B cell (primary cell): ENCODE results near the gene FBXO28. TPM values are rescaled to one million over a fixed set of nuclear protein-coding genes. Genes with fewer than 3 reads are reported as not detected.

Experiments
- ATAC-seq: fragments of 200-7000 bp; cut with Tn5 transposase; one replicate; pipeline ENCODE4 v1.10.0; 2021; ENCODE audit warnings: low read depth, mild to moderate bottlenecking, moderate number of reproducible peaks, moderate library complexity
- CTCF ChIA-PET: fragments of 350-600 bp; sonication (Branson Sonifier 250); formaldehyde crosslinking; loops from one replicate; lab custom pipeline; 2021; ENCODE audit warnings: antibody characterized with exemption, inconsistent platforms; lab: Charles Lee
- POLR2A ChIA-PET: fragments of 350-600 bp; sonication (Branson Sonifier 250); formaldehyde crosslinking; loops from one replicate; lab custom pipeline; 2021; ENCODE audit warnings: antibody characterized with exemption; lab: Charles Lee
- DNase-seq: peaks from one replicate; pipeline ENCODE4 v3.0.0; 2013
- H2AFZ ChIP-seq: 2 replicates; pipeline ENCODE4 v1.6.1; 2012; ENCODE audit warnings: mild to moderate bottlenecking, low read depth, low read length; ENCODE audit not compliant: insufficient read depth, poor library complexity, severe bottlenecking
- H3K27ac ChIP-seq, 2 donors: 1 replicate in 1 of 2; 2 replicates in 1 of 2; pipeline ENCODE4 v1.5.1; 2012 to 2013; ENCODE audit warnings: low read length in 2 of 2, mild to moderate bottlenecking in 2 of 2, moderate library complexity in 1 of 2
- H3K27me3 ChIP-seq, 4 experiments: fragments of 200-600 bp in 1 of 4; sonication (generic) in 1 of 4; replicated peaks in 1 of 4; 1 replicate in 2 of 4; 2 replicates in 2 of 4; pipeline versions ENCODE4 v1.6.1 to v1.7.0; 2013 to 2016; ENCODE audit warnings: low read length in 3 of 4, mild to moderate bottlenecking in 2 of 4, mixed read lengths in 1 of 4, moderate library complexity in 1 of 4; ENCODE audit not compliant: insufficient read depth in 4 of 4, control insufficient read depth in 3 of 4; ENCODE audit errors: control extremely low read depth in 1 of 4
- H3K36me3 ChIP-seq, 2 experiments: replicated peaks in 1 of 2; 1 replicate in 1 of 2; 2 replicates in 1 of 2; pipeline versions ENCODE4 v1.6.1 to v1.7.1; 2013; ENCODE audit warnings: low read length in 1 of 2; ENCODE audit not compliant: insufficient read depth in 2 of 2, control insufficient read depth in 1 of 2; ENCODE audit errors: control extremely low read depth in 1 of 2, extremely low read depth in 1 of 2
- H3K4me1 ChIP-seq, 2 donors: fragments of 200-600 bp in 1 of 2; sonication (generic) in 1 of 2; 1 replicate in 1 of 2; 2 replicates in 1 of 2; pipeline versions ENCODE4 v1.5.1 to v1.6.1; 2013 to 2017; ENCODE audit warnings: low read length in 2 of 2; ENCODE audit not compliant: control insufficient read depth in 2 of 2, insufficient read depth in 2 of 2
- H3K4me2 ChIP-seq: replicated peaks from 2 replicates; pipeline ENCODE3; 2012; ENCODE audit warnings: mild to moderate bottlenecking, low read depth, low read length; ENCODE audit not compliant: poor library complexity, severe bottlenecking
- H3K4me3 ChIP-seq, 5 experiments: fragments of 200-600 bp in 1 of 5; sonication (generic) in 1 of 5; 1 replicate in 3 of 5; 2 replicates in 2 of 5; pipeline versions ENCODE4 v1.5.1 to v1.7.0; 2011 to 2016; ENCODE audit warnings: low read length in 4 of 5, mild to moderate bottlenecking in 4 of 5, low read depth in 2 of 5, control low read depth in 1 of 5, moderate library complexity in 1 of 5; ENCODE audit not compliant: insufficient read depth in 1 of 5; ENCODE audit errors: control extremely low read depth in 1 of 5, extremely low read depth in 1 of 5
- H3K79me2 ChIP-seq: fragments of 200-600 bp; sonication (generic); one replicate; pipeline ENCODE4 v1.6.0; 2016; ENCODE audit warnings: low read length; ENCODE audit not compliant: control insufficient read depth, insufficient read depth
- H3K9ac ChIP-seq: fragments of 200-600 bp; sonication (generic); 2 replicates; pipeline ENCODE4 v1.6.1; 2017; ENCODE audit warnings: mild to moderate bottlenecking, low read length, moderate library complexity
- H3K9me3 ChIP-seq, 3 donors: one replicate each; pipeline versions ENCODE4 v1.6.1 to v1.7.1; 2013; ENCODE audit warnings: low read length in 2 of 3; ENCODE audit not compliant: control insufficient read depth in 2 of 3, insufficient read depth in 1 of 3; ENCODE audit errors: control extremely low read depth in 1 of 3
- H4K20me1 ChIP-seq: 2 replicates; pipeline ENCODE4 v1.6.0; 2012; ENCODE audit warnings: mild to moderate bottlenecking, low read length; ENCODE audit not compliant: insufficient read depth, control insufficient read depth, poor library complexity, severe bottlenecking
- H3K27ac Mint-ChIP-seq: one replicate; pipeline ENCODE4 v1.8.0; 2021; ENCODE audit warnings: mixed read lengths
- H3K27me3 Mint-ChIP-seq: one replicate; pipeline ENCODE4 v1.8.0; 2021; ENCODE audit warnings: mixed read lengths
- H3K4me1 Mint-ChIP-seq: one replicate; pipeline ENCODE4 v1.8.0; 2021; ENCODE audit warnings: mixed read lengths
- H3K4me3 Mint-ChIP-seq: one replicate; pipeline ENCODE4 v1.8.0; 2021; ENCODE audit warnings: mixed read lengths
- H3K9me3 Mint-ChIP-seq: one replicate; pipeline ENCODE4 v1.8.0; 2022; ENCODE audit warnings: mixed read lengths; ENCODE audit not compliant: insufficient read depth
- EZH2 ChIP-seq: IDR thresholded peaks from 2 replicates; pipeline ENCODE4 v1.6.1; 2012; ENCODE audit warnings: borderline replicate concordance, low read depth, mild to moderate bottlenecking, moderate library complexity, low read length; ENCODE audit not compliant: insufficient read depth, poor library complexity, severe bottlenecking
- WGBS: methylation state at CpG from one replicate; pipeline ENCODE4 v1.1.5; 2013; ENCODE audit warnings: missing lambda C conversion rate; ENCODE audit not compliant: insufficient coverage; 5-methylcytosine and 5-hydroxymethylcytosine counted together
- intact Hi-C: fragments of 100-400 bp; cut with micrococcal nuclease; formaldehyde crosslinking; loops from one replicate; pipeline ENCODE4 v1.10.0; 2022
- polyA plus RNA-seq: library from polyadenylated mRNA; depleted of rRNA; stranded (reverse); fragments of >200 nt; gene quantifications from 2 replicates; pipeline ENCODE4 v1.2.3, GENCODE V29; 2012
- total RNA-seq, 2 donors: library from RNA; stranded (reverse); fragments of 120-200 nt in 1 of 2; gene quantifications; 1 replicate in 1 of 2; 2 replicates in 1 of 2; pipeline versions ENCODE4 v1.2.3 to v1.2.4, GENCODE V29; 2013 to 2022
- TF ChIP-seq, protein P1 (sequence below): fragments of 200-600 bp; IDR thresholded peaks from one replicate; pipeline ENCODE4 v1.8.0; 2022; ENCODE audit warnings: antibody characterized with exemption, mild to moderate bottlenecking

Gene FBXO28
- total and polyA plus RNA-seq, 2 donors (not counting 1 experiment from before 2014, with no cell fraction given): 17.5 to 39.7 TPM

DNA sequence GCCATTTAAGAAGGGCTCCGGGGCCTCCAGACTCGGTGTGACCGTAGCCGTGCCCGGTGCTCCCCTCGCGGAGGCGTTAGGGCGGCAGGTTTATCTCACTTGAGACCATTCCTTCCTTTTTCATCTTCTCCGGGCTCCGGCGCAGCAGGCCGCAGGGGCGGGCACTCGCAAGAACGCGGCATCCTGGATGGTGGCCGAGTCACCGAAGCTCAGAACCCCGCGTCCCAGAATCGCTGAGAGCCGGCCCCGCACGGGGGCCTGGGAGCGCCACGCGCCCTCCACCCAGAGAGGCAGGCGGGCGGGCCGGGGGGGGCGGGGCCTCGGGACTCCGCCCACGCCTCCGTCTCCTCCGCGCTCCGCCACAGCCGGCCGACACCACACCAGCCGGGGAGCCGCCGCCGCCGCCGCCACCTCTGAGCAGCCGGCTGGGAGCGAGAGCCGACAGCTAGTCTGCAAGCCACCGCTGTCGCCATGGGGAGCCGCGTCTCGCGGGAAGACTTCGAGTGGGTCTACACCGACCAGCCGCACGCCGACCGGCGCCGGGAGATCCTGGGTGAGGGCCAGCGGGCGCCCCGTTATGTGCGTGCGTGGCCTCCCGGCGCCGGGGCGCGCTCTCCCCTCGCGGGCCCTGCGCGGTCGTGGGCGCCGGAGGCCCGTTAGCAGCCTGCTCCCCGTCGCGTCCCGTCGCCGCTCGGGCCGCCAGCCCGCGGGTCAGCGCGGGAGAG is 69.1 kb downstream of the FBXO28 start, which contains the start of gene DEGS1:
TSS of gene DEGS1 (plus strand) at position 375 of the 725 bp plus-strand sequence. CDS start at position 472, 97 bp downstream.
- intact Hi-C loops: loop anchor here (1.0 to 5.0 kb wide), 11 partner anchors 9 to 338 kb away; partner anchors contain the start of genes CNIH4, NVL, TP53BP2 and WDR26
- Mint-ChIP-seq H3K4me3 (peak within 1 kb of the TSS; percentile 93), H3K27me3 (no peaks in the 10 kb centered on the region), H3K9me3 (no peaks in the 10 kb centered on the region), H3K27ac (peak within 1 kb of the TSS; percentile 94), H3K4me1 (peaks cover 36% of the 10 kb centered on the region)
- Histone ChIP-seq H3K4me3 (peak within 1 kb of the TSS; percentile 74 to 90 (median 82)), H3K9ac (peak within 1 kb of the TSS; percentile 79), H3K4me2 (peak within 1 kb of the TSS; percentile 78), H3K36me3 (peaks cover 0 to 1% of the 10 kb centered on the region in 2 experiments), H3K9me3 (peaks cover 0 to 6% (median 0%) of the 10 kb centered on the region in 3 donors), H3K79me2 (peaks cover 50% of the 10 kb centered on the region), H4K20me1 (peaks cover 41% of the 10 kb centered on the region), H3K27me3 (no peaks in the 10 kb centered on the region), H2AFZ (peak within 1 kb of the TSS; percentile 74), H3K4me1 (peaks cover 41 to 51% of the 10 kb centered on the region in 2 donors), H3K27ac (peak within 1 kb of the TSS; percentile 90 to 99)
- WGBS: under 1% methylated on average over 94 of the region's 94 CpGs
- DNase-seq (peak; percentile 93), ATAC-seq (peak; percentile 82)
- POLR2A ChIA-PET: interaction anchor here (0.6 to 3.4 kb wide), 12 partner anchors 9 to 1473 kb away, joined by 3 to 21 read pairs (median 4); partner anchors contain the start of genes NVL and WDR26
- CTCF ChIA-PET: interaction anchor here (1.0 to 2.7 kb wide), 6 partner anchors 9 to 150 kb away, joined by 4 to 20 read pairs (median 4); no protein-coding TSS in a partner anchor
- TF ChIP-seq, protein P1, sequence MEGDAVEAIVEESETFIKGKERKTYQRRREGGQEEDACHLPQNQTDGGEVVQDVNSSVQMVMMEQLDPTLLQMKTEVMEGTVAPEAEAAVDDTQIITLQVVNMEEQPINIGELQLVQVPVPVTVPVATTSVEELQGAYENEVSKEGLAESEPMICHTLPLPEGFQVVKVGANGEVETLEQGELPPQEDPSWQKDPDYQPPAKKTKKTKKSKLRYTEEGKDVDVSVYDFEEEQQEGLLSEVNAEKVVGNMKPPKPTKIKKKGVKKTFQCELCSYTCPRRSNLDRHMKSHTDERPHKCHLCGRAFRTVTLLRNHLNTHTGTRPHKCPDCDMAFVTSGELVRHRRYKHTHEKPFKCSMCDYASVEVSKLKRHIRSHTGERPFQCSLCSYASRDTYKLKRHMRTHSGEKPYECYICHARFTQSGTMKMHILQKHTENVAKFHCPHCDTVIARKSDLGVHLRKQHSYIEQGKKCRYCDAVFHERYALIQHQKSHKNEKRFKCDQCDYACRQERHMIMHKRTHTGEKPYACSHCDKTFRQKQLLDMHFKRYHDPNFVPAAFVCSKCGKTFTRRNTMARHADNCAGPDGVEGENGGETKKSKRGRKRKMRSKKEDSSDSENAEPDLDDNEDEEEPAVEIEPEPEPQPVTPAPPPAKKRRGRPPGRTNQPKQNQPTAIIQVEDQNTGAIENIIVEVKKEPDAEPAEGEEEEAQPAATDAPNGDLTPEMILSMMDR: no peak
- no peak for TF ChIP-seq EZH2
